ENCODE data around the gene UROC1.

DNA sequence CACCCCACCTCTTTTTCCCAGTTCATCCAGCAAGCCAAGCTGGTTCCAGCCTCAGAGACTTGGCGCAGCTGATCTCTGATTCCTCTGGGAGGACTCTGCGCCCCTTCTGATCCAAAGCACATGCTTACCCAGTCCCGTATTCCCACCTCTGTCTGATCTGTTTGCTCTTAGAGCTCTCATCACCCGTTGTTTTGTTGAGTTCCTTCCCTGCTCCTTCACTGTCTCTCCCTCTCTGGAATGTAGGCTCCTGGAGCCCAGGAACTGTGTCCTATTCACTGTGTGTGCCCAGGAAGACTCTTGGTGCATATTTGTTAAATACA lies 40.6 kb downstream of the UROC1 start:
- TF ChIP-seq, protein P1, sequence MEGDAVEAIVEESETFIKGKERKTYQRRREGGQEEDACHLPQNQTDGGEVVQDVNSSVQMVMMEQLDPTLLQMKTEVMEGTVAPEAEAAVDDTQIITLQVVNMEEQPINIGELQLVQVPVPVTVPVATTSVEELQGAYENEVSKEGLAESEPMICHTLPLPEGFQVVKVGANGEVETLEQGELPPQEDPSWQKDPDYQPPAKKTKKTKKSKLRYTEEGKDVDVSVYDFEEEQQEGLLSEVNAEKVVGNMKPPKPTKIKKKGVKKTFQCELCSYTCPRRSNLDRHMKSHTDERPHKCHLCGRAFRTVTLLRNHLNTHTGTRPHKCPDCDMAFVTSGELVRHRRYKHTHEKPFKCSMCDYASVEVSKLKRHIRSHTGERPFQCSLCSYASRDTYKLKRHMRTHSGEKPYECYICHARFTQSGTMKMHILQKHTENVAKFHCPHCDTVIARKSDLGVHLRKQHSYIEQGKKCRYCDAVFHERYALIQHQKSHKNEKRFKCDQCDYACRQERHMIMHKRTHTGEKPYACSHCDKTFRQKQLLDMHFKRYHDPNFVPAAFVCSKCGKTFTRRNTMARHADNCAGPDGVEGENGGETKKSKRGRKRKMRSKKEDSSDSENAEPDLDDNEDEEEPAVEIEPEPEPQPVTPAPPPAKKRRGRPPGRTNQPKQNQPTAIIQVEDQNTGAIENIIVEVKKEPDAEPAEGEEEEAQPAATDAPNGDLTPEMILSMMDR (IDR thresholded peaks at IDR 0.05): no peak
- TF ChIP-seq POLR2AphosphoS5 (IDR thresholded peaks at IDR 0.05) (no peak), POLR2A (IDR thresholded peaks at IDR 0.05) (no peak)
